Endothelial cell of umbilical vein (primary cell): Measurements from ENCODE around the gene SLC25A18. TPM values are rescaled to one million over a fixed set of nuclear protein-coding genes. Genes with fewer than 3 reads are reported as not detected.
"Not testable (repeated sequence)": the region's sequence is repeated elsewhere in the genome, so short reads cannot be mapped to it uniquely, and the experiment has no call there.

ENCODE experiments used
- BruUV-seq: library from RNA; stranded (reverse); fragments of 400-500 nt; replicated peaks from 2 replicates; lab custom pipeline; 2021; lab: Mats Ljungman, UMichigan
- CTCF ChIA-PET: fragments of 300-600, 350-600 bp; sonication (Branson Sonifier 250); formaldehyde crosslinking; loops from one replicate; lab custom pipeline; 2021; ENCODE audit warnings: antibody characterized with exemption, inconsistent platforms; lab: Charles Lee
- POLR2A ChIA-PET: fragments of 300-600, 350-600 bp; sonication (Branson Sonifier 250); formaldehyde crosslinking; loops from one replicate; lab custom pipeline; 2021; ENCODE audit warnings: antibody characterized with exemption, inconsistent platforms; lab: Charles Lee
- DNase-seq: peaks from one replicate; pipeline ENCODE4 v3.0.0-alpha.2; 2011; ENCODE audit warnings: low read depth, low spot score
- FAIRE-seq: peaks from 2 replicates; lab custom pipeline; 2011; peaks lifted over from hg19 to GRCh38; lab: Jason Lieb, UNC
- H2AFZ ChIP-seq: 2 replicates; pipeline ENCODE4 v1.6.0; 2012; ENCODE audit warnings: low read depth, low read length, control low read depth, inconsistent platforms
- H3K27ac ChIP-seq: 2 replicates; pipeline ENCODE4 v1.5.1; 2011; ENCODE audit warnings: low read depth, mild to moderate bottlenecking, control low read depth, low read length, moderate library complexity; ENCODE audit not compliant: insufficient read depth
- H3K27me3 ChIP-seq, 2 experiments: 2 replicates each; pipeline versions ENCODE4 v1.6.0 to v1.6.1; 2011; ENCODE audit warnings: low read length in 2 of 2, mixed read lengths in 1 of 2; ENCODE audit not compliant: control insufficient read depth in 2 of 2, insufficient read depth in 2 of 2
- H3K36me3 ChIP-seq, 2 experiments: 2 replicates in 1 of 2; 3 replicates in 1 of 2; pipeline ENCODE4 v1.5.1; 2011; ENCODE audit warnings: low read length in 2 of 2, mild to moderate bottlenecking in 1 of 2, moderate library complexity in 1 of 2; ENCODE audit not compliant: control insufficient read depth in 2 of 2, insufficient read depth in 2 of 2; ENCODE audit errors: extremely low read depth in 1 of 2
- H3K4me1 ChIP-seq: 3 replicates; pipeline ENCODE4 v1.5.1; 2011; ENCODE audit warnings: mild to moderate bottlenecking, low read length; ENCODE audit not compliant: control insufficient read depth, insufficient read depth; ENCODE audit errors: extremely low read depth
- H3K4me2 ChIP-seq: 2 replicates; pipeline ENCODE4 v1.6.1; 2011; ENCODE audit warnings: low read length, control low read depth, mixed read lengths; ENCODE audit not compliant: insufficient read depth
- H3K4me3 ChIP-seq, 3 experiments: fragments of 200-600 bp in 1 of 3; sonication (generic), shearing (Covaris generic) in 1 of 3; replicated peaks in 1 of 3; 2 replicates each; pipeline ENCODE4 v1.5.1; 2011 to 2016; ENCODE audit warnings: control low read depth in 3 of 3, low read length in 3 of 3, mild to moderate bottlenecking in 2 of 3, inconsistent platforms in 1 of 3, low read depth in 1 of 3, moderate library complexity in 1 of 3; ENCODE audit not compliant: insufficient read depth in 1 of 3
- H3K79me2 ChIP-seq: 2 replicates; pipeline ENCODE4 v1.6.0; 2012; ENCODE audit warnings: low read length, inconsistent platforms; ENCODE audit not compliant: control insufficient read depth, insufficient read depth
- H3K9ac ChIP-seq: replicated peaks from 2 replicates; pipeline ENCODE3; 2011; ENCODE audit warnings: low read length, control low read depth; ENCODE audit not compliant: insufficient read depth; ENCODE audit errors: extremely low read depth
- H3K9me1 ChIP-seq: replicated peaks from 3 replicates; pipeline ENCODE4 v1.6.0; 2011; ENCODE audit warnings: mild to moderate bottlenecking, low read length; ENCODE audit not compliant: control insufficient read depth, insufficient read depth; ENCODE audit errors: extremely low read depth
- H3K9me3 ChIP-seq: replicated peaks from 2 replicates; pipeline ENCODE4 v1.5.1; 2012; ENCODE audit warnings: low read length, inconsistent platforms; ENCODE audit not compliant: control insufficient read depth, insufficient read depth
- H4K20me1 ChIP-seq: replicated peaks from 2 replicates; pipeline ENCODE3; 2011; ENCODE audit warnings: mild to moderate bottlenecking, low read length; ENCODE audit not compliant: control insufficient read depth, insufficient read depth; ENCODE audit errors: extremely low read depth
- EZH2 ChIP-seq: IDR thresholded peaks from 2 replicates; pipeline ENCODE4 v1.6.1; 2012; ENCODE audit warnings: borderline replicate concordance, low read depth, mild to moderate bottlenecking, moderate library complexity, low read length, inconsistent platforms; ENCODE audit not compliant: severe bottlenecking
- FOS ChIP-seq: IDR thresholded peaks from 2 replicates; pipeline ENCODE4 v1.6.1; 2011; ENCODE audit warnings: mild to moderate bottlenecking, low read length, moderate library complexity, borderline replicate concordance; ENCODE audit not compliant: insufficient read depth
- GATA2 ChIP-seq: IDR thresholded peaks from 2 replicates; pipeline ENCODE4 v1.7.0; 2011; ENCODE audit warnings: low read depth, mild to moderate bottlenecking, moderate library complexity, mixed read lengths, low read length; ENCODE audit not compliant: insufficient read length, insufficient read depth
- JUN ChIP-seq: IDR thresholded peaks from 2 replicates; pipeline ENCODE4 v1.6.1; 2011; ENCODE audit warnings: borderline replicate concordance, low read depth; ENCODE audit not compliant: insufficient read length, insufficient read depth
- MYC ChIP-seq: IDR thresholded peaks from one replicate; pipeline ENCODE4 v1.6.1; 2011; ENCODE audit warnings: mild to moderate bottlenecking, low read depth, low read length
- POLR2A ChIP-seq: IDR thresholded peaks from 2 replicates; pipeline ENCODE4 v1.6.1; 2012; ENCODE audit warnings: low read depth, mild to moderate bottlenecking, control low read depth, low read length
- POLR2AphosphoS5 ChIP-seq: IDR thresholded peaks from 2 replicates; pipeline ENCODE4 v1.6.1; 2012; ENCODE audit warnings: low read depth, mild to moderate bottlenecking, control low read depth, low read length, moderate library complexity; ENCODE audit not compliant: insufficient read depth
- dilution Hi-C: fragments of 300-500 bp; cut with MboI; formaldehyde crosslinking; loops from one replicate; pipeline ENCODE4 v1.15.0; 2019; ENCODE audit warnings: low sequenced_read_pairs; ENCODE audit not compliant: extremely low pct_ligation_motif_present
- intact Hi-C: fragments of 100-400 bp; cut with micrococcal nuclease; formaldehyde crosslinking; loops from one replicate; pipeline ENCODE4 v1.10.0; 2022
- polyA plus RNA-seq, 4 experiments: library from polyadenylated mRNA; depleted of rRNA in 3 of 4; stranded (reverse) in 3 of 4; unstranded in 1 of 4; fragments of >200 nt; gene quantifications; 2 replicates each; pipeline versions ENCODE4 v1.2.1 to v1.2.3, GENCODE V29; 2011 to 2012; ENCODE audit warnings: missing spikeins in 1 of 4
- total RNA-seq: library from RNA; stranded (reverse); gene quantifications from 2 replicates; pipeline ENCODE4 v1.2.3, GENCODE V29; 2021
- TF ChIP-seq, protein P1 (sequence below): IDR thresholded peaks from 2 replicates; pipeline ENCODE4 v1.6.1; 2011; ENCODE audit not compliant: insufficient read depth, insufficient read length
- TF ChIP-seq, protein P2 (sequence below), 2 donors: IDR thresholded peaks; 1 replicate in 1 of 2; 2 replicates in 1 of 2; pipeline ENCODE4 v1.5.1; 2011; ENCODE audit warnings: low read length in 2 of 2, mild to moderate bottlenecking in 2 of 2, moderate library complexity in 2 of 2, control low read depth in 1 of 2, inconsistent platforms in 1 of 2, low read depth in 1 of 2; ENCODE audit not compliant: insufficient read depth in 1 of 2; ENCODE audit errors: extremely low read depth in 1 of 2

Gene SLC25A18
- total and polyA plus RNA-seq, 2 donors (not counting 3 experiments of a cell fraction or from before 2014, with no cell fraction given): not detected

DNA sequence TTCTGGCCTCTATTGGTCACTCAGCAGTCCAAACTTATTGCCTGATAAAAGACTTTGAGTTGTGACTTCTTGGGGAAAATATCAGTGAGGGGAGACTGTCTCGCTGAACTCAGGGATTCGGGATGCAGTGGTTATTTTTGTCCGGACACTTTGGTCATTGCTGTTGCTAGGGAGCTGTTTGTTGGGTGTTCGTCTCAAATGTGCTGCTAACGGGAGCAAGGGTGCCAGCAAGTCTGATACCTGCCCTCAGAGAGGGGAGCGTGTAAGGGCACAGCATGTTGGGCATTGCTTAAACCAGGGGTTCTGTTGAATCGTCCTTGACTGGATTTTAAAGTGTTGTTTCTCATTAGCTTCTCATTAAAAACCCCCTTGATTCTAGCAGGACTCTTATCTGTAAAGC, 49.2 kb upstream of the SLC25A18 start:
- no peaks in the 10 kb centered on the region for H4K20me1 ChIP-seq
- H3K79me2 ChIP-seq: no peaks in the 10 kb centered on the region
- H3K9me1 ChIP-seq: no peaks in the 10 kb centered on the region
- no peak overlapping the region for H3K4me3 ChIP-seq
- DNase-seq (no peak), FAIRE-seq (no peak)
- dilution Hi-C loops: no loop called here
- H3K27ac ChIP-seq: no peak overlapping the region
- intact Hi-C loops: no loop called here
- H3K9ac ChIP-seq: no peak overlapping the region
- no peak overlapping the region for H3K4me2 ChIP-seq
- ChIA-PET POLR2A (no interaction called here), CTCF (interaction anchor here (1.8 kb wide), 1 partner anchor 12 kb away, joined by 5 read pairs; no protein-coding TSS in a partner anchor)
- H3K36me3 ChIP-seq: no peaks in the 10 kb centered on the region
- no peaks in the 10 kb centered on the region for H3K9me3 ChIP-seq
- H3K27me3 ChIP-seq: no peaks in the 10 kb centered on the region
- no TSS peak for BruUV-seq
- H3K4me1 ChIP-seq: no peaks in the 10 kb centered on the region
- TF ChIP-seq POLR2AphosphoS5: no peak
- no peak for TF ChIP-seq JUN
- H2AFZ ChIP-seq: no peak overlapping the region

DNA sequence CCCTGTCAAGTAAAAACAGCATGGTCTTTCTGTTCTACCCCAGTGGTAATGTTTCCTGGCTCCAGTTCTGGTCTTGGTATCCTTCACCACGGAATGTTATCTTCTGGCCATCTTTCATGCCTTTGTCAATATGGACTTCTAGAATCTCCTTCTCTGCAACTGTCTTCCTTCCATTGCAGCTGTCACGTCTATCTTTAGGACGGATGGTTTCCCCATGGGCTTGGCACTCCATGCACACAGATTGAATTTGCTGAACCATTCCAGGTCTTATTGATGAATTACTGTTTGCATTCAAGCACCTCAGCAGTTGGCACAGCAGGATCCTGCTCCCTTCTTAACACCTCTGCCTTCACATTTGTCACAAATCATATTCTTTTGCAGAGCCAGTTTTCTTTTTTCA, 44.9 kb upstream of the SLC25A18 start:
- dilution Hi-C loops: no loop called here
- CTCF ChIA-PET: no interaction called here

DNA sequence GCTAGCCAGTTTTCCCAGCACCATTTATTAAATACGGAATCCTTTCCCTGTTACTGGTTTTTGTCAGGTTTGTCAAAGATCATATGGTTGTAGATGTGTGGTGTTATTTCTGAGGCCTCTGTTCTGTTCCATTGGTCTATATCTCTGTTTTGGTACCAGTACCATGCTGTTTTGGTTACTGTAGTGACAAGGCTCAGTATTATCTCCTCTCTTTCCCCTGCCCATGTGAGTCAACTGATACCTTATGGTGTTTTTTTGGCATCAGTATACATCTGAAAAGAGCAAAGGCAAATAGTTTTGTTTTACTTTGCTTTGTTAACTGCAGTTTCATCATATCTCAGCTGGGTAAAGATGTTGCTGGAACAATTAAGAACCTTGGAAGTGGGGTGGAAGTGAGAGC, 41.3 kb upstream of the SLC25A18 start:
- H3K36me3 ChIP-seq, H3K27ac ChIP-seq, DNase-seq, H3K79me2 ChIP-seq, BruUV-seq, H3K27me3 ChIP-seq, H3K4me1 ChIP-seq, H2AFZ ChIP-seq, H3K4me3 ChIP-seq, H3K9me1 ChIP-seq, H3K4me2 ChIP-seq, H3K9me3 ChIP-seq, CTCF ChIA-PET, H4K20me1 ChIP-seq, dilution Hi-C loops, POLR2A ChIA-PET, intact Hi-C loops, FAIRE-seq, H3K9ac ChIP-seq: not testable (repeated sequence)

More for the DNA sequence above, 44.9 kb upstream of the SLC25A18 start:
- no peaks in the 10 kb centered on the region for H3K79me2 ChIP-seq
- H3K9ac ChIP-seq: no peak overlapping the region
- DNase-seq: no peak
- H3K4me2 ChIP-seq: no peak overlapping the region
- no peak overlapping the region for H3K27ac ChIP-seq
- intact Hi-C loops: no loop called here
- H3K36me3 ChIP-seq: no peaks in the 10 kb centered on the region
- no peak overlapping the region for H2AFZ ChIP-seq
- H3K27me3 ChIP-seq: peaks cover 0 to 3% of the 10 kb centered on the region in 2 experiments
- H4K20me1 ChIP-seq: no peaks in the 10 kb centered on the region
- TF ChIP-seq POLR2A (no peak), MYC (no peak), EZH2 (no peak), POLR2AphosphoS5 (no peak), JUN (no peak), GATA2 (no peak), FOS (no peak)
- TF ChIP-seq, protein P1, sequence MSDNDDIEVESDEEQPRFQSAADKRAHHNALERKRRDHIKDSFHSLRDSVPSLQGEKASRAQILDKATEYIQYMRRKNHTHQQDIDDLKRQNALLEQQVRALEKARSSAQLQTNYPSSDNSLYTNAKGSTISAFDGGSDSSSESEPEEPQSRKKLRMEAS: no peak
- TF ChIP-seq, protein P2, sequence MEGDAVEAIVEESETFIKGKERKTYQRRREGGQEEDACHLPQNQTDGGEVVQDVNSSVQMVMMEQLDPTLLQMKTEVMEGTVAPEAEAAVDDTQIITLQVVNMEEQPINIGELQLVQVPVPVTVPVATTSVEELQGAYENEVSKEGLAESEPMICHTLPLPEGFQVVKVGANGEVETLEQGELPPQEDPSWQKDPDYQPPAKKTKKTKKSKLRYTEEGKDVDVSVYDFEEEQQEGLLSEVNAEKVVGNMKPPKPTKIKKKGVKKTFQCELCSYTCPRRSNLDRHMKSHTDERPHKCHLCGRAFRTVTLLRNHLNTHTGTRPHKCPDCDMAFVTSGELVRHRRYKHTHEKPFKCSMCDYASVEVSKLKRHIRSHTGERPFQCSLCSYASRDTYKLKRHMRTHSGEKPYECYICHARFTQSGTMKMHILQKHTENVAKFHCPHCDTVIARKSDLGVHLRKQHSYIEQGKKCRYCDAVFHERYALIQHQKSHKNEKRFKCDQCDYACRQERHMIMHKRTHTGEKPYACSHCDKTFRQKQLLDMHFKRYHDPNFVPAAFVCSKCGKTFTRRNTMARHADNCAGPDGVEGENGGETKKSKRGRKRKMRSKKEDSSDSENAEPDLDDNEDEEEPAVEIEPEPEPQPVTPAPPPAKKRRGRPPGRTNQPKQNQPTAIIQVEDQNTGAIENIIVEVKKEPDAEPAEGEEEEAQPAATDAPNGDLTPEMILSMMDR (IDR thresholded peaks at IDR 0.05; ENCODE audit: extremely low read depth in 1 of 2, insufficient read depth in 1 of 2, low read depth in 1 of 2, low read length in 2 of 2): no peak
- H3K9me3 ChIP-seq: no peaks in the 10 kb centered on the region
- no peaks in the 10 kb centered on the region for H3K9me1 ChIP-seq
- POLR2A ChIA-PET: no interaction called here
- FAIRE-seq: no peak
- no peak overlapping the region for H3K4me3 ChIP-seq
- no peaks in the 10 kb centered on the region for H3K4me1 ChIP-seq
- no TSS peak for BruUV-seq
